ENCODE results near the gene MFAP3.

The MFAP3 gene

GRCh38 chr5:154038261-154038706 lies 483 bp upstream of the MFAP3 start:
- peak overlapping the region; percentile 94 for H3K4me3 ChIP-seq (ENCODE audit: low read depth, low read length)
- TF ChIP-seq, protein P1, sequence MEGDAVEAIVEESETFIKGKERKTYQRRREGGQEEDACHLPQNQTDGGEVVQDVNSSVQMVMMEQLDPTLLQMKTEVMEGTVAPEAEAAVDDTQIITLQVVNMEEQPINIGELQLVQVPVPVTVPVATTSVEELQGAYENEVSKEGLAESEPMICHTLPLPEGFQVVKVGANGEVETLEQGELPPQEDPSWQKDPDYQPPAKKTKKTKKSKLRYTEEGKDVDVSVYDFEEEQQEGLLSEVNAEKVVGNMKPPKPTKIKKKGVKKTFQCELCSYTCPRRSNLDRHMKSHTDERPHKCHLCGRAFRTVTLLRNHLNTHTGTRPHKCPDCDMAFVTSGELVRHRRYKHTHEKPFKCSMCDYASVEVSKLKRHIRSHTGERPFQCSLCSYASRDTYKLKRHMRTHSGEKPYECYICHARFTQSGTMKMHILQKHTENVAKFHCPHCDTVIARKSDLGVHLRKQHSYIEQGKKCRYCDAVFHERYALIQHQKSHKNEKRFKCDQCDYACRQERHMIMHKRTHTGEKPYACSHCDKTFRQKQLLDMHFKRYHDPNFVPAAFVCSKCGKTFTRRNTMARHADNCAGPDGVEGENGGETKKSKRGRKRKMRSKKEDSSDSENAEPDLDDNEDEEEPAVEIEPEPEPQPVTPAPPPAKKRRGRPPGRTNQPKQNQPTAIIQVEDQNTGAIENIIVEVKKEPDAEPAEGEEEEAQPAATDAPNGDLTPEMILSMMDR (IDR thresholded peaks at IDR 0.05; ENCODE audit: low read depth, low read length), result no peak

GRCh38 chr5:154039458-154039829 lies 677 bp downstream of the MFAP3 start:
- TF ChIP-seq, protein P1 (IDR thresholded peaks at IDR 0.05; ENCODE audit: low read depth, low read length), result no peak

GRCh38 chr5:154042766-154043165 lies 4.0 kb downstream of the MFAP3 start:
- no peak overlapping the region for H3K4me3 ChIP-seq (ENCODE audit: low read depth, low read length)

More at GRCh38 chr5:154039458-154039829, 677 bp downstream of the MFAP3 start:
- peak overlapping the region; percentile 94 for H3K4me3 ChIP-seq (ENCODE audit: low read depth, low read length)

DNA sequence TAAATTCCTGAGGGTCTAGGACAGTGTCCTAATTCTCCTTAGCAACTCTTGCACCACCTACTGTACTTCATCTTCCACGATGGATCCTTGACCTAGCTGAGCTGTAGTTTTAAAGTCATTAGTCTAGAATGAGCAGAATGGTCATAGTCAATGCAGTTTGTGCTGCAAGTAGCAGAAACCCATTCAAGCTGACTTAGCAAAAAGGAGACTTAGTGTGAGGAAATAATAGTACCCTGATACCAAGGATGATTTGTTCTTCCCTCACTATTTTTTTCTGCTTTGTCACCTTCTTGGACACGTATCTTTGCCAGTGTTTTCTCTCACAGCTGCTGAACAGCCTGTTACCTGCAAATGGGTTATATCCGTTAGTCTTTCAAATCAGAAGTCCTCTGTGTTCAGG lies 5.3 kb downstream of the MFAP3 start:
- TF ChIP-seq, protein P1 (IDR thresholded peaks at IDR 0.05; ENCODE audit: low read depth, low read length), result no peak
- no peak overlapping the region for H3K4me3 ChIP-seq (ENCODE audit: low read depth, low read length)

More at GRCh38 chr5:154042766-154043165, 4.0 kb downstream of the MFAP3 start:
- TF ChIP-seq, protein P1 (IDR thresholded peaks at IDR 0.05; ENCODE audit: low read depth, low read length), result no peak

DNA sequence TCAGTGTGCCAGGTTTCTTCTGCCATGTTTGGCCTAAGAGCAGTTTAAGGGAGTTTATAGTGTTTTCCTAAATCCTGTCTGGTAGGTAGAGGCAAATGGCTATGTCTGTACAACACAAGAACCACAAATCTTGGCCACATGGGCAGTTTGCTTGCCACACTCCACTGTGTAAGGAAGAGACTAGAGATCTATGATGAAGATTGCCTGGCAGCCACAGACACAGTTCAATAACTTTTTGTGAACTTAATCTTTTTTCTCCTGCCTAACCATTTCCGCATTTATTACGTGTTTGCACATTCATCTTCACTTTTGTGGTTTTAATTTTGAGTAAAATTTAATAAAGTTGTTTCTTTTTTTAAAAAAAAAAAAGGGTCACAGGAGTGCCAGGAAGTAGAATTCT lies 5.8 kb downstream of the MFAP3 start:
- H3K4me3 ChIP-seq (ENCODE audit: low read depth, low read length), result no peak overlapping the region
- TF ChIP-seq, protein P1 (IDR thresholded peaks at IDR 0.05; ENCODE audit: low read depth, low read length), result no peak

DNA sequence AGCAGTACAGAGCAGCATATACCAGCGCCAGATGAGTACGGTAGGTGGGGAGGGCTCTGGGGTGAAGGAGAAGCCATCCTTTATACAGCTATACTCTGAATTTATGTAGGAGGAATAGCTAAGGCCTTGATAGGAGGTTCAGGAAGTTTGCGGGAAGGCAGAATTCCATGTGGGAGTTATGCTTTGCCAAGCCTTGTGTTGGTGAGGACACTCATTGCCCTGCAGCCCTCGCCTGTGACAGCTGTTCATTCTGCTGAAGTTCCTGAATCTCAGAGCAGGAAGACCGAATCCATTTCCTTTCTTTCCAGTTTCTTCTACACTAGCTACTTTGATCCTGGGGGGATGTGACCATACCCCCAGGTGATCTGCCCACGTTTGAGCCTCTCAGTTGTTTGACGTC lies 7.7 kb downstream of the MFAP3 start:
- TF ChIP-seq, protein P1 (IDR thresholded peaks at IDR 0.05; ENCODE audit: low read depth, low read length), result no peak
- no peak overlapping the region for H3K4me3 ChIP-seq (ENCODE audit: low read depth, low read length)

DNA sequence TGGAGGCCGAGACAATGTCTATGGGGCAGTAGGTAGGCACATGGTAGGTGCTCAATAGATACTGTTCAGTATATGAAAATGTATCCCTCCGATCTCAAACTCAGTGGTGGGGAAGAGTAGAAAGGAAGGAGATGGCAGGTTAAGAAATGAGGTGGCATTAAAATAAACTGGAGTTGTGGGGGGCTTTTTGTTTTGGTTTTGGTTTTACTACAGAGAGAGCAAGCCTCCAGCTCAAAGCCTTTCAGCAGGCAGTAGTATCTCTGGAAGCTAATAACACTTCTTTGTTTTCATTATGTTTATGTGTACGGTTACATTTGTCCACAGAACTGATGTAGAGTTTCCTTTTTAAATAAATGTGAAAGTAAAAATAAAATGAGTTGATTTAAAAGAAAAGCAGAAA lies 8.6 kb downstream of the MFAP3 start:
- TF ChIP-seq, protein P1 (IDR thresholded peaks at IDR 0.05; ENCODE audit: low read depth, low read length), result no peak

More for the DNA sequence above, 8.6 kb downstream of the MFAP3 start:
- H3K4me3 ChIP-seq (ENCODE audit: low read depth, low read length), result no peak overlapping the region

Measured in WI38 (cell line).